GM21576 (cell line): Measurements from ENCODE around the gene MYCN.
"Not testable (repeated sequence)": the region's sequence is repeated elsewhere in the genome, so short reads cannot be mapped to it uniquely, and the experiment has no call there.

Experiments
- ATAC-seq: cut with Tn5 transposase; IDR thresholded peaks from one replicate; pipeline ENCODE4 v1.9.1; 2021; ENCODE audit warnings: mild to moderate bottlenecking, moderate library complexity; ENCODE audit not compliant: unreplicated experiment

Gene MYCN

GRCh38 chr2:15942711-15943345 is 2.5 kb downstream of the MYCN start:
- ATAC-seq, result no peak

GRCh38 chr2:15943378-15944280 is 3.3 kb downstream of the MYCN start:
- ATAC-seq, result no peak

GRCh38 chr2:15944325-15945017 is 4.1 kb downstream of the MYCN start:
- no peak for ATAC-seq

- no peak for ATAC-seq
These were observed 5.8 kb downstream of the MYCN start for GRCh38 chr2:15945909-15946705.

- ATAC-seq, result no peak
These were observed 6.6 kb downstream of the MYCN start for GRCh38 chr2:15946983-15947382.

- no peak for ATAC-seq
These were observed 7.1 kb downstream of the MYCN start for GRCh38 chr2:15947431-15947830.

GRCh38 chr2:15948704-15948957 is 8.3 kb downstream of the MYCN start:
- no peak for ATAC-seq

GRCh38 chr2:15949126-15949525 is 8.8 kb downstream of the MYCN start:
- no peak for ATAC-seq

GRCh38 chr2:15949551-15949950 is 9.2 kb downstream of the MYCN start:
- no peak for ATAC-seq

GRCh38 chr2:15950088-15950952 is 10.0 kb downstream of the MYCN start:
- ATAC-seq, result no peak

- not testable (repeated sequence) for ATAC-seq
These were observed 11.6 kb downstream of the MYCN start for GRCh38 chr2:15951936-15952335.

- ATAC-seq, result no peak
These were observed 12.2 kb downstream of the MYCN start for GRCh38 chr2:15952451-15953146.

- no peak for ATAC-seq
These were observed 12.8 kb downstream of the MYCN start for GRCh38 chr2:15953147-15953630.

GRCh38 chr2:15953891-15954680 is 13.7 kb downstream of the MYCN start:
- no peak for ATAC-seq

GRCh38 chr2:15954761-15955160 is 14.4 kb downstream of the MYCN start:
- no peak for ATAC-seq

- no peak for ATAC-seq
These were observed 15.1 kb downstream of the MYCN start for GRCh38 chr2:15955232-15955988.

GRCh38 chr2:15956230-15956629 is 15.9 kb downstream of the MYCN start:
- ATAC-seq, result no peak
